VCaP (cell line): ENCODE data around the gene SLC45A2.

Source experiments
- H3K27ac ChIP-seq: fragments of 450-650 bp; 2 replicates; pipeline ENCODE4 v1.5.1; 2017
- CTCF ChIP-seq: fragments of 450-650 bp; conservative IDR thresholded peaks from 2 replicates; pipeline ENCODE4 v1.5.1; 2017; ENCODE audit warnings: mild to moderate bottlenecking, moderate library complexity

SLC45A2 gene

GRCh38 chr5:33905381-33905780 is 79.1 kb downstream of the SLC45A2 start:
- no peak overlapping the region for H3K27ac ChIP-seq
- TF ChIP-seq CTCF = no peak

GRCh38 chr5:33903118-33903517 is 81.4 kb downstream of the SLC45A2 start:
- TF ChIP-seq CTCF = no peak

GRCh38 chr5:33901156-33901555 is 83.3 kb downstream of the SLC45A2 start:
- no peak for TF ChIP-seq CTCF
- H3K27ac ChIP-seq = peak overlapping the region; percentile 56

More at GRCh38 chr5:33903118-33903517, 81.4 kb downstream of the SLC45A2 start:
- H3K27ac ChIP-seq = no peak overlapping the region
